ENCODE data around the gene WDR83. TPM values are rescaled to one million over a fixed set of nuclear protein-coding genes. Genes with fewer than 3 reads are reported as not detected.

WDR83 gene
- total and polyA plus RNA-seq, 10 of the 15 experiments (the other 5 are each of a cell fraction or from before 2014, with no cell fraction given): 0.58 to 17.7 (median 10.8) TPM

GRCh38 chr19:12665281-12665573 is 1.4 kb upstream of the WDR83 start (continued):
- TF ChIP-seq PRDM15 (CRISPR knock-in tag; IDR thresholded peaks at IDR 0.05) (no peak), RAD51 (IDR thresholded peaks at IDR 0.05) (no peak), MTA3 (IDR thresholded peaks at IDR 0.05; ENCODE audit: borderline replicate concordance, low read length) (no peak), FOXK2 (IDR thresholded peaks at IDR 0.05) (no peak), CEBPZ (IDR thresholded peaks at IDR 0.05; ENCODE audit: low read depth, low read length) (no peak), BACH1 (IDR thresholded peaks at IDR 0.05; ENCODE audit: borderline replicate concordance) (no peak), MEF2A (IDR thresholded peaks at IDR 0.05; ENCODE audit: insufficient read depth, low read depth, low read length) (no peak), CEBPB (IDR thresholded peaks at IDR 0.05; ENCODE audit: borderline replicate concordance in 1 of 2, low read depth in 2 of 2, low read length in 2 of 2) (no peak), GABPA (IDR thresholded peaks at IDR 0.05; ENCODE audit: low read depth) (peak; percentile 84), LARP7 (IDR thresholded peaks at IDR 0.05) (no peak), TCF3 (IDR thresholded peaks at IDR 0.05; ENCODE audit: borderline replicate concordance, insufficient read depth, low read depth, low read length) (no peak), CREB1 (IDR thresholded peaks at IDR 0.05; ENCODE audit: low read depth) (no peak), BHLHE40 (IDR thresholded peaks at IDR 0.05; ENCODE audit: borderline replicate concordance in 1 of 2, low read depth in 2 of 2, low read length in 1 of 2) (no peak; a peak in 1 of 4 replicates), TAF1 (IDR thresholded peaks at IDR 0.05; ENCODE audit: borderline replicate concordance, low read depth, low read length) (0 out of 2 replicates have a peak, but pooled peaks have one; percentile 28), SMC3 (IDR thresholded peaks at IDR 0.05; ENCODE audit: borderline replicate concordance, low read length) (no peak), BMI1 (IDR thresholded peaks at IDR 0.05; ENCODE audit: borderline replicate concordance) (no peak), FOS (IDR thresholded peaks at IDR 0.05; ENCODE audit: borderline replicate concordance, extremely low read depth, insufficient read length) (no peak), ZSCAN29 (IDR thresholded peaks at IDR 0.05) (no peak), EED (IDR thresholded peaks at IDR 0.05; ENCODE audit: low read depth) (peak; percentile 77), POLR2A (IDR thresholded peaks at IDR 0.05; ENCODE audit: low read depth, low read length) (peak; percentile 70), KLF5 (IDR thresholded peaks at IDR 0.05; ENCODE audit: partially characterized antibody) (no peak)
- TF ChIP-seq, protein P1, sequence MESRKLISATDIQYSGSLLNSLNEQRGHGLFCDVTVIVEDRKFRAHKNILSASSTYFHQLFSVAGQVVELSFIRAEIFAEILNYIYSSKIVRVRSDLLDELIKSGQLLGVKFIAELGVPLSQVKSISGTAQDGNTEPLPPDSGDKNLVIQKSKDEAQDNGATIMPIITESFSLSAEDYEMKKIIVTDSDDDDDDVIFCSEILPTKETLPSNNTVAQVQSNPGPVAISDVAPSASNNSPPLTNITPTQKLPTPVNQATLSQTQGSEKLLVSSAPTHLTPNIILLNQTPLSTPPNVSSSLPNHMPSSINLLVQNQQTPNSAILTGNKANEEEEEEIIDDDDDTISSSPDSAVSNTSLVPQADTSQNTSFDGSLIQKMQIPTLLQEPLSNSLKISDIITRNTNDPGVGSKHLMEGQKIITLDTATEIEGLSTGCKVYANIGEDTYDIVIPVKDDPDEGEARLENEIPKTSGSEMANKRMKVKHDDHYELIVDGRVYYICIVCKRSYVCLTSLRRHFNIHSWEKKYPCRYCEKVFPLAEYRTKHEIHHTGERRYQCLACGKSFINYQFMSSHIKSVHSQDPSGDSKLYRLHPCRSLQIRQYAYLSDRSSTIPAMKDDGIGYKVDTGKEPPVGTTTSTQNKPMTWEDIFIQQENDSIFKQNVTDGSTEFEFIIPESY (IDR thresholded peaks at IDR 0.05): no peak
- TF ChIP-seq, protein P2, sequence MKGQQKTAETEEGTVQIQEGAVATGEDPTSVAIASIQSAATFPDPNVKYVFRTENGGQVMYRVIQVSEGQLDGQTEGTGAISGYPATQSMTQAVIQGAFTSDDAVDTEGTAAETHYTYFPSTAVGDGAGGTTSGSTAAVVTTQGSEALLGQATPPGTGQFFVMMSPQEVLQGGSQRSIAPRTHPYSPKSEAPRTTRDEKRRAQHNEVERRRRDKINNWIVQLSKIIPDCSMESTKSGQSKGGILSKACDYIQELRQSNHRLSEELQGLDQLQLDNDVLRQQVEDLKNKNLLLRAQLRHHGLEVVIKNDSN (IDR thresholded peaks at IDR 0.05; ENCODE audit: borderline replicate concordance, extremely low read length, insufficient read depth, low read depth, low read length): peak; percentile 14
